KOPT-K1 (cell line): ENCODE measurements around the gene SPEG.

Experiments
- H3K27ac ChIP-seq: fragments of 200-600 bp; sonication (generic); 2 replicates; pipeline ENCODE4 v1.5.1; 2016; ENCODE audit warnings: antibody characterized with exemption, mild to moderate bottlenecking, low read depth, low read length; ENCODE audit not compliant: poor library complexity, severe bottlenecking
- H3K36me3 ChIP-seq: fragments of 200-600 bp; sonication (generic); 2 replicates; pipeline ENCODE4 v1.5.1; 2017; ENCODE audit warnings: antibody characterized with exemption, mild to moderate bottlenecking, low read length, moderate library complexity; ENCODE audit not compliant: insufficient read depth
- H3K9me3 ChIP-seq: fragments of 200-600 bp; sonication (generic); 2 replicates; pipeline ENCODE4 v1.5.1; 2017; ENCODE audit warnings: antibody characterized with exemption, low read length, mild to moderate bottlenecking; ENCODE audit not compliant: insufficient read depth, poor library complexity, severe bottlenecking

SPEG gene

GRCh38 chr2:219426534-219427136 lies 8.0 kb upstream of the SPEG start:
- Histone ChIP-seq H3K27ac (no peak overlapping the region), H3K9me3 (no peaks in the 10 kb centered on the region), H3K36me3 (no peaks in the 10 kb centered on the region)

GRCh38 chr2:219428469-219428868 lies 6.2 kb upstream of the SPEG start:
- H3K27ac ChIP-seq, result no peak overlapping the region
- H3K36me3 ChIP-seq, result no peaks in the 10 kb centered on the region
- H3K9me3 ChIP-seq, result no peaks in the 10 kb centered on the region

DNA sequence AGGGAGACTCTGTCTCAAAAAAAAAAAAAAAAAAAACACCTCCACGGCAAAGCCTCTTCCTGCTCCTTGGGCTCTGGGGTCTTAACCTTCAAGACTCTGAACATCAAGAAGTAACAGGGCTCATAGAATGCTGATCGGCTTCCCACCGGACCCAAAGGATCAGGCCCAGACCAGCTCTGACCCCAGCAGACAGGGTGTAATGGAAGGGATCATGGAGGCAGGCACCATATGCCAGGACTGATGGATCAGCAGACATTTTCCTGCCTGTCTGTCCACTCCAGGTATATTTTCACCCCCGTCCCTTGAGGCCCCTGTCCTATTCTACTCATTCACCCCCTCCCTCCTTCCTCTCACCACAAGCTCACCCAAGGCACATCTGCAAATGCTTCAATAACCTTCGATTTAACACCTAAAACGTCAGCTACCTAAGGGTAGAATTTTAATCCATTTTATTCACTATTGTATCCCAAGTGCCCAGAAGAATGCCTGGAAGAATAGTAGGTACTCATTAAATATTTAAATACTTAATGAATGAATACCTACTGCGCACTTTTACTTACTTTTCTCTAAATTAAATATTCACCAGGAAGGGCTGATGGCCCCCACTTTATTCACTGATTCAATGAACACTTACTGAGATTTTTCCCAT lies 4.6 kb upstream of the SPEG start:
- Histone ChIP-seq H3K27ac (no peak overlapping the region), H3K9me3 (no peaks in the 10 kb centered on the region), H3K36me3 (no peaks in the 10 kb centered on the region)

DNA sequence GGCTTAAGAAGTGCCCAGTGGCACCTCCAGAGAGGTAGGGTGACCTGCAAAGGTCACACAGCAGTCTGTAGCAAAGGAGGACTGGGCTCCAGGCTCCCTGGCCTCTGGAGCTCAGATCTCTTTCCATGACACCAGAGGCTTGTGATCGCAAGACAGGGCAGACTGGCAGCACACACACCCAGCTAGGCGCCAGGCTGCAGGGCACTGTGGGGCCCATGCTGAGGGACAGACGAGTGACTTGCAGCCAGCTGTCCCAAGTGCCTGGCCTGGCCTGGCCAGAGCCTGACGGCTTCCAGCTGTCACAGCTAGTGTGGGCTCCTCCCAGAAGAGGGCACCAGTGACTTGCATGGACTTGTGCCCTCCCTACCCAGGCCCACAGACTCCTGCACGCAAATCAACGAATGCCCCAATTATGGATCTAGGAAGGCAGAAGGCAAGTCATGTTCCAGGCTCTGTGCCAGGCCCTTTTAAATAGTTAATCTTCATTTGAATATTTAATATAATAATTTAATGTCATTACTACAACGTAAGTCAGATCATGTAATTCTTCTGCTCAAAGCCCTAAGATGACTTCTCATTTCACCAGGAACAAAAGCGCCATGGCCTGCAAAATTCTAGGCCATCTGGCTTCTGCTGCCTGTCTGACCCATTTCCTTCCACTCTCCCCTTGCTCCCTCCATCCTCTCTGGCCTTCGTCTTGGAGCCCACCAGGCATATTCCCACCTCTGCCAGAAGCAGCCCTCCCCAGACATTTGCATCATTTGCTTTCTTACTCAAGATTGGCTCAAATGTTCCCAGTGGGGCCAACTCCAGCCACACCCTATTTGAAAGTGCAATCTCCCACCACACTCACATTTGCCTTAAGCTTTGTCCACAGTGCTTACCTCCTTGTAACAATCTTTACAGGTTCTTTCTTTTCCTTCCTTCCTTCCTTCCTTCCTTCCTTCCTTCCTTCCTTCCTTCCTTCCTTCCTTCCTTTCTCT lies 3.7 kb upstream of the SPEG start:
- H3K36me3 ChIP-seq, result no peaks in the 10 kb centered on the region
- no peak overlapping the region for H3K27ac ChIP-seq
- H3K9me3 ChIP-seq, result no peaks in the 10 kb centered on the region

- H3K27ac ChIP-seq, result no peak overlapping the region
Observed at GRCh38 chr2:219433666-219434467, 776 bp upstream of the SPEG start.

GRCh38 chr2:219434468-219434717 lies 250 bp upstream of the SPEG start:
- Histone ChIP-seq H3K27ac (no peak overlapping the region), H3K9me3 (no peaks in the 10 kb centered on the region), H3K36me3 (no peaks in the 10 kb centered on the region)

More at GRCh38 chr2:219433666-219434467, 776 bp upstream of the SPEG start:
- no peaks in the 10 kb centered on the region for H3K9me3 ChIP-seq
- H3K36me3 ChIP-seq, result no peaks in the 10 kb centered on the region

GRCh38 chr2:219435701-219436100 lies 1.1 kb downstream of the SPEG start:
- no peaks in the 10 kb centered on the region for H3K36me3 ChIP-seq
- no peaks in the 10 kb centered on the region for H3K9me3 ChIP-seq
- no peak overlapping the region for H3K27ac ChIP-seq

DNA sequence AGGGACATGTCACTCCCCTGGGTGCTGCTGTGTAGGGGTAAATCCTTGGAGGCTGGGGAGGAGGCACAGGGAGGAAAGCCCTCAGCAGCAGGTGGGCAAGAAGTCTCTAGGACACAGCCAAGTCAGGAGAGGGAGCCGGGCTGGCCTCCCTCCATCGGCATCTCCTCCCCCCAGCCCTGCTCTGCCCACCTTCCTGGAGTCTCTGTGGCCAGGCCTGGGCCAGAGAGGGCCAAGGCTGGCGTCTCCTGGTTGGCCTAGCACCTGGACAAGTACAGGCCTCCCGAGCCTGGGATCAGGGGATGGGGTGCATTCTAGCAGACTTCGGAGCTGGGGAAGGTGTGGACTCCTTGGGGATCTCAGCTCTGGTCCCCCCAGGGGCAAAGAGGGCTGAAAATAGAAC lies 1.8 kb downstream of the SPEG start:
- Histone ChIP-seq H3K27ac (no peak overlapping the region), H3K9me3 (no peaks in the 10 kb centered on the region), H3K36me3 (no peaks in the 10 kb centered on the region)

DNA sequence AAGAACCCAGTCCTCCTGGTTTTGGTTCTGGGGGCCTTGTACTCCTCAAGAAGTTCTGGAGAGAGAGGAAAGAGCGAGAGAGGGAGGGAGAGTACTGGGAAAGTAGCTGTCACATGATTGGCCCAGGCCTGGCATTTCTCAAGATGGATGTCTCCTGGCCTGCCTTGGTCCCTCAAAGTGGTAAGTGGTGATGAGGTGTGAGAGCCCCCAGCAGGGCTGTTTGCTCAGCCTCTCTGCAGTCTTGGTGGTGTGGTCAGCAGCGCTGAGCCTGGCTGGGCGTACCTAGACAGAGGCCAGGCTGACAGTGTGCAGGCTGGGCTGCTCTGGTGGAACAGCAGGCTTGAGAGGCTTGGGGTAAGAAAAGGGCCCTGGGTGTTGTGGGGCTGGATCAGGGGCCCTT lies 2.5 kb downstream of the SPEG start:
- no peaks in the 10 kb centered on the region for H3K36me3 ChIP-seq
- H3K9me3 ChIP-seq, result no peaks in the 10 kb centered on the region
- H3K27ac ChIP-seq, result no peak overlapping the region

GRCh38 chr2:219437690-219438206 lies 3.1 kb downstream of the SPEG start:
- Histone ChIP-seq H3K27ac (no peak overlapping the region), H3K9me3 (no peaks in the 10 kb centered on the region), H3K36me3 (no peaks in the 10 kb centered on the region)

- H3K9me3 ChIP-seq, result no peaks in the 10 kb centered on the region
- no peak overlapping the region for H3K27ac ChIP-seq
- H3K36me3 ChIP-seq, result no peaks in the 10 kb centered on the region
Observed at GRCh38 chr2:219438453-219438852, 3.8 kb downstream of the SPEG start.

- no peak overlapping the region for H3K27ac ChIP-seq
- no peaks in the 10 kb centered on the region for H3K9me3 ChIP-seq
- no peaks in the 10 kb centered on the region for H3K36me3 ChIP-seq
Observed at GRCh38 chr2:219439506-219439905, 4.9 kb downstream of the SPEG start.

DNA sequence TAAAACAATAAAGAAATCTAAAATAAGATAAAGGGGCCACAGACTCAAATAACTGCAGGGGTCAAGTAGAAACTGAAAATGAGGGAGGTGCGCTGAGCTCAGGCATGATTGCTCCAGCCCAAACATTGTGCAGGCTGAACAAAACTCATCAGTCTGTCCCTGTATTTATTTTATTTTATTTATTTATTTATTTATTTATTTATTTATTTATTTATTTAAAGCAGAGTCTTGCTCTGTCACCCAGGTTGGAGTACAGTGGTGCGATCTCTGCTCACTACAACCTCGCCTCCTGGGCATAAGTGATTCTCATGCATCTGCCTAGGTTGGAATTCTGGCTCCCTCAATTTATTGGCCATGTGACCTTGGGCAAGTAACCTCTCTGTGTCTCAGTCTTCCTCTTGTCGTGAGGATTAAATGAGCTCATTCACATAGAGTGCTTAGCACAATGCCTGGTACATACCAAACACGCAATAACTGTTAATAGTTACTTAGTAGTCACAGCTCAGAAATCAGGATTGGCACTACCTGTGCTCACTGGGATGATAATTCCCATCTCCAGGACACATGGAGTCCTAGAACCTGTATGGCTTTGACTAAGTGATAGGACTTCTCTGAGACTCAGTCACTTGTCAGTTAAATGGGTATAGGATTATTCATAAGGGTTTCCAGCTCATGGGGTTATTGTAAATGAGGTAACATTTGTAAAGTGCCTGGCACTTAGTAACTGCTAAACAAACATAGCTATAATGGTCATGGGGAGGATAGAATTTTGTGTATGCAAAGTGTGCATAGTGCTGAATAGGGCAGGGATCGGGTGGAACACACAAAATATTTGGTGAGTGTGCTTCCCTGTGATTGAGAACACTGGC lies 6.0 kb downstream of the SPEG start:
- Histone ChIP-seq H3K9me3 (no peaks in the 10 kb centered on the region), H3K36me3 (no peaks in the 10 kb centered on the region), H3K27ac (no peak overlapping the region)
